Subcutaneous abdominal adipose tissue (tissue), 5 donors: ENCODE measurements around the gene RFTN1.

ENCODE experiments used
- H3K27ac ChIP-seq: one replicate; pipeline ENCODE4 v1.7.0; 2013; ENCODE audit warnings: low read depth, mild to moderate bottlenecking, inconsistent platforms, low read length, moderate library complexity
- H3K27me3 ChIP-seq, 5 donors: one replicate each; pipeline ENCODE4 v1.7.0; 2013; ENCODE audit warnings: low read length in 5 of 5, inconsistent platforms in 1 of 5; ENCODE audit not compliant: control insufficient read depth in 5 of 5, insufficient read depth in 4 of 5
- H3K36me3 ChIP-seq, 5 donors: one replicate each; pipeline ENCODE4 v1.7.0; 2013; ENCODE audit warnings: low read length in 5 of 5; ENCODE audit not compliant: control insufficient read depth in 5 of 5, insufficient read depth in 5 of 5
- H3K4me1 ChIP-seq, 5 donors: one replicate each; pipeline ENCODE4 v1.7.0; 2013; ENCODE audit warnings: low read length in 5 of 5, mild to moderate bottlenecking in 3 of 5, moderate library complexity in 1 of 5; ENCODE audit not compliant: control insufficient read depth in 5 of 5, insufficient read depth in 5 of 5
- H3K4me3 ChIP-seq, 5 donors: one replicate each; pipeline ENCODE4 v1.7.0; 2013; ENCODE audit warnings: low read length in 5 of 5, low read depth in 1 of 5
- H3K9ac ChIP-seq, 5 donors: one replicate each; pipeline ENCODE4 v1.7.0; 2013; ENCODE audit warnings: low read length in 5 of 5, mild to moderate bottlenecking in 4 of 5, moderate library complexity in 3 of 5
- H3K9me3 ChIP-seq, 5 donors: one replicate each; pipeline ENCODE4 v1.7.0; 2013; ENCODE audit warnings: low read length in 5 of 5; ENCODE audit not compliant: control insufficient read depth in 5 of 5
- donor health status: healthy.
- donor health status: healthy.
- donor health status: healthy.
- donor health status: healthy.
- donor health status: healthy.

Gene RFTN1

DNA sequence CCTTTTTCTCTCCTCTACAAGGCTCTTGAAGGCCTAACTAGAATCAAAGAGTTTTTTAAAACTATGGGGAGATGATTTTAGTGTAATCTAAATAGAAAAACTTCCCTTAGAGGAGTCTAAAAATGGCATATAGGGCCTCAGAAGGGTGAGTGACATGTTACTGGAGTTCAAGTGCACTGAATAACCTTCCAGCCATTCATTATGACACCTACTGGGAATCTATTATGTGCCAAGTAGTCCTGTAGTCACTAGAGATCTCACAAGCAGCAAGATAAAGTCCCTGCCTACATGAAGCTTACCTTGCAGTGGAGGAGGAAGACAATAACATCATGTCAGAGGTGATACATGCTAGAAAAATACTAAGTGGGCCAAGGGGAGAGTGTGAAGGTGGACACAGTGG, 152.4 kb downstream of the RFTN1 start:
- H3K4me1 ChIP-seq, result peaks cover 0 to 28% (median 6%) of the 10 kb centered on the region in 5 donors
- no peak overlapping the region for H3K4me3 ChIP-seq
- H3K27ac ChIP-seq, result no peak overlapping the region
- H3K9me3 ChIP-seq, result no peaks in the 10 kb centered on the region
- H3K9ac ChIP-seq, result no peak overlapping the region
- peaks cover 11 to 64% (median 54%) of the 10 kb centered on the region in 5 donors for H3K36me3 ChIP-seq
- H3K27me3 ChIP-seq, result no peaks in the 10 kb centered on the region

DNA sequence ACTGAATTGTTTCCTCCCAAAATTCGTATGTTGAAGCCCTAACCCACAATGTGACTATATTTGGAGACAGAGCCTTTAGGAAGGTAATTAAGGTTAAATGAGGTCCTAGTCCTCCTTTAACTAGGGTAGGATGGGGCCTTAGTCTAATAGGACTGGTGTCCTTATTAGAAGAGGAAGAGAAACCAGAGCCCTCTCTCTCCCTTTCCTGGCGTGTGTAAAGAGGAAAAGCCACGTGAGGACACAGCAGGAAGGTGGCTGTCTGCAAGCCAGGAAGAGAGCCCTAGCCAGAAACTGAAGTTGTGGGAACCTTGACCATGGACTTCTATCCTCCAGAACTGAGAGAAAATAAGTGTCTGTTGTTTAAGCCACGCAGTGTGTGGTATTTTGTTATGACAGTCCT, 154.2 kb downstream of the RFTN1 start:
- Histone ChIP-seq H3K4me1 (peaks cover 0 to 23% (median 6%) of the 10 kb centered on the region in 5 donors), H3K4me3 (peak overlapping the region in 1 of 5 donors; percentile 0), H3K36me3 (peaks cover 8 to 60% (median 52%) of the 10 kb centered on the region in 5 donors), H3K27me3 (no peaks in the 10 kb centered on the region), H3K9ac (no peak overlapping the region), H3K27ac (peak overlapping the region; percentile 8), H3K9me3 (no peaks in the 10 kb centered on the region)

GRCh38 chr3:16358336-16358735, 155.2 kb downstream of the RFTN1 start:
- Histone ChIP-seq H3K9ac (no peak overlapping the region), H3K9me3 (no peaks in the 10 kb centered on the region), H3K27ac (no peak overlapping the region), H3K4me3 (no peak overlapping the region), H3K4me1 (peaks cover 0 to 23% (median 6%) of the 10 kb centered on the region in 5 donors), H3K36me3 (peaks cover 8 to 60% (median 49%) of the 10 kb centered on the region in 5 donors), H3K27me3 (no peaks in the 10 kb centered on the region)

DNA sequence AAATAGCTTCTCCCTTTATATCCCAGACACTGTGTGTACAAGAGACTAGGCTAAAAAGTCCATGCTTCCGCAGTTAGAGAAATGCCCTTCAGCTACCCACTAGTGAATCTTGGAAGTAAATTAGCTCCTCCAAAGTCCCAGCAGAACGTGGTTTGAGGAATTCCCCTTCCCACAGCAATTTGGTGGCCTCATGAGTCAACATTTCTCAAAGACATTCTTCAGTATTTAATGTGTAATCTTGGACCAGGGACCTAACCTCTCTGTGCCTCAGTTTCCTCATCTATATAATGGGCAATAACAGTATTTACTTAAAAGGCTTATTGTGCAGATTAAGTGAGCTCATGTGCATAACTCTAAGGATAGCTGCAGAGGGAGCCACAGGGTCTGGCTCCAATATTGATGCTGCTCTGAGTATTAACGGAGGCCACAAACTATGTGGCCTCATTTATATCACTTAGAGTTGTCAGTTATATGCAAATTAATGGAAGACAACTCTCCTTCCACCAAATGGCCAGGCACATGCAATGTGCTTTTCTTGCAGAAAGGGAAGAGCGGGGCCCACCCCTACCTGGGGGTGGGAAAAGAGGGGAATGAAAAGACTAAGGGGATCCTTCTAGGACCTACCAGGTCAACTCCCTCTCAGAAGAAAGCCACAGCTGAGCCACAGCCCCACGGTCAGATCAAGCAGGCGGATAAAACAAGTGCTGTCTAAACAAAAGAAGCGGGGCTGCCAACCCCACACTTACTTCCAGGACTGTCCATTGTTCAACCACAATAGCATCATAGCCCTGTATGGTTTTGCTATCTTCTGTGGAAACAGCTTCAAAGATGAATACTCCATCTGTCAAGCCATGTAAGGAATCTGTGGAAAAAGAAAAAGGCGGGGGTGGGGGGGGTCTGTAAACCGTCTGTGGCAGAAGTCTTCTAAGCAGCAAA, 156.0 kb downstream of the RFTN1 start:
- Histone ChIP-seq H3K36me3 (peaks cover 8 to 57% (median 49%) of the 10 kb centered on the region in 5 donors), H3K27ac (no peak overlapping the region), H3K4me3 (no peak overlapping the region), H3K9me3 (no peaks in the 10 kb centered on the region), H3K9ac (no peak overlapping the region), H3K4me1 (peaks cover 0 to 23% (median 6%) of the 10 kb centered on the region in 5 donors), H3K27me3 (no peaks in the 10 kb centered on the region)

DNA sequence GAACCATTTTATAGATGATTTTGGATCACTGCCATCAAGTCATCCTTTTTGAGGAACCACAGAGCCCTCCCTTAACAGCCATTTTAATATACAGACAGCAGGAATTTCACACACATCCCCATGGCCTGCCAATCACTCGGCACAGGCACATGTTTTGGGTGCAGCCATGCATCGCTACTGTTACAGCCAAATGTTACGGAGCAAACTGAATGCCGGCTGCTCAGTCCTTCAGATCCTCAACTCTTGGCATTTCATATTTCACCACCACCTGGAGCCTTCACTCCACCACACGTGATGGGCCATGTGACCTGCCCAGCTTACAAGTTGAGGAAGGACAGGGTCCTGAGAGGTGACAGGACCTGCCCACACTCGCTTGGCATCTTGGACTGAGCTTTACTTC, 157.7 kb downstream of the RFTN1 start:
- Histone ChIP-seq H3K4me3 (no peak overlapping the region), H3K27me3 (no peaks in the 10 kb centered on the region), H3K27ac (no peak overlapping the region), H3K9ac (no peak overlapping the region), H3K36me3 (peaks cover 2 to 50% (median 43%) of the 10 kb centered on the region in 5 donors), H3K9me3 (no peaks in the 10 kb centered on the region), H3K4me1 (peaks cover 0 to 23% (median 6%) of the 10 kb centered on the region in 5 donors)

DNA sequence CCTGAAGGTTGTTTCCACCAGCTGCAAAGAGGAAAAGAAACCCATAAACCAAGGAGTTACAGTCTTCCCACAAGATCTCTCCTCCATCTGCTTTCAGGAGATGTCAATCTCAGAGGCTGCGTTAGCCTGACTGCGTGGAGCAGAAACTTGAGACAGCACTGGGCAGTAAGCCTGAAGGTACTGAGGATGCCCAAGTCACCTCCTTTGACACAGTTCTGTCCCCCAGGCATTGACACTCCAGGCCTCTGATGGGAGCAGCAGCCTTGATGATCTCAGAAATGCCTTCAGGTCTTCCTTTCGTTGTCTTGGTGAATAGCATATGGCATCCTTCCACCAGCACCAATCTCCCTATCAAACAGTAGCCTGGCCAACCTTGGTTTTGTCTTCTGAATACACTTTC, 159.2 kb downstream of the RFTN1 start:
- Histone ChIP-seq H3K9me3 (no peaks in the 10 kb centered on the region), H3K9ac (no peak overlapping the region), H3K4me3 (no peak overlapping the region), H3K27ac (no peak overlapping the region), H3K4me1 (peaks cover 0 to 23% (median 4%) of the 10 kb centered on the region in 5 donors), H3K36me3 (peaks cover 11 to 64% (median 56%) of the 10 kb centered on the region in 5 donors), H3K27me3 (no peaks in the 10 kb centered on the region)

- Histone ChIP-seq H3K27me3 (no peaks in the 10 kb centered on the region), H3K4me3 (no peak overlapping the region), H3K4me1 (peaks cover 0 to 14% (median 0%) of the 10 kb centered on the region in 5 donors), H3K36me3 (peaks cover 11 to 76% (median 64%) of the 10 kb centered on the region in 5 donors), H3K27ac (peak overlapping the region; percentile 30), H3K9me3 (no peaks in the 10 kb centered on the region), H3K9ac (no peak overlapping the region)
These were observed 161.1 kb downstream of the RFTN1 start for GRCh38 chr3:16352428-16352827.

DNA sequence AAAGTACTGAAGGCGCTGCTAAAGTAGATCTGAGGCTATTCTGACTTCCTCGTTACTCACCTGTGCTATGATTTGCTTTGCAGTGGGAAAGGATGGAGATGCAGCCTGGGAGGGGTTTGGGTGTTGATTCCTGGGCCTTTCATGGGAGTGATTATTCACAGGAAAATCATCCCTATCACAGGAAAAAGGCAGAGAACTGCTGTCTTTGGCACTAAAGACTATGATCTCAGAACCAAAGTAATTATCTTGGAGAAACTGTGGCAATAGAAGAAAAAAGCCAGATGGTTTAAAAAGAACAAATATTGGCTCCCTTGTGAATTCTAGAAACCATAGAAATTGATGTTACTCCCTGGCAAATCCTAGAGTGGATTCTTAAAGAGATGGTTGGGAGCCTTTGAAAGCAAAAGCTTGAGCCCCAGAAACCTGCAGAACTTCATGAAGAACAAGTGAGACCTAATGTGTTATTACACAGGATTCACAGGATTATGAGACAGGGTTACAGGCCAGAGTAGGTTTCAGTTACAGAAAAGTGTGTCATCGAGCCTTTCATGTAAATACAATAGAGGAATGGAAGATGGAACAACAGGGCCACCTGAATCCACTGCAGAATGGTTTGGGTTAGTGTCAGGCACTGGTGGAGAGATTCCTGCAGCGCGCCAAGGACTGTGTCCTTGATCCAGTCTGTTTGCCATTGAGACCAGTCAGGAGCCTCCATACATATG, 162.7 kb downstream of the RFTN1 start:
- Histone ChIP-seq H3K4me3 (no peak overlapping the region), H3K9me3 (no peaks in the 10 kb centered on the region), H3K4me1 (peaks cover 0 to 14% (median 0%) of the 10 kb centered on the region in 5 donors), H3K36me3 (peaks cover 14 to 78% (median 60%) of the 10 kb centered on the region in 5 donors), H3K9ac (no peak overlapping the region), H3K27ac (no peak overlapping the region), H3K27me3 (no peaks in the 10 kb centered on the region)

DNA sequence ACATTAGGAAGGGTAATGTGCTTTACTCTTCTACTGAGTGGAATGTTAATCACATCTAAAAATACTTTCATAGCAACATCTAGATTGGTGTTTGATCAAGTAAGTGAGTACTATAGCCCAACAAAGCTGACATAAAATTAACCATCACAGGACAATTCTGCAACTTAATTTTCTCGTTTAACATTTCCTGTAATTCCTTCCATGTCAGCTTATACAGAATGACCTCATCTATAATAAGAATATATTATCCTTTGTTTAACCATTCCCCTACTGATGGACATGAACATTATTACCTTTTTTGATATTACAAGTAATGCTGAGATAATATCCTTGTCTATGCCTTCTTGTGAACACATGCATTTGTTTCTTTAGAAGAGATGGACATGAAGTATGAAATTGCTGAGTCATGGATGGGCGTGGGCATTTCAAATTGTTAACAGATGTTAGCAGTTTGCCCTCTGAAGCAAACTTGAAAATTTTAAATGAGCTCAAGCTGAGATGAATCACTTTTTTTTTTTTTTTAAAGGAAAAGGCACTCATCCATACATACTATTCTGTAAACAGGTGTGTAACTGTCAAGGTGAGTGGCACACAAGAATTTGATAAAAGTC, 163.4 kb downstream of the RFTN1 start:
- Histone ChIP-seq H3K9me3 (no peaks in the 10 kb centered on the region), H3K9ac (no peak overlapping the region), H3K4me1 (peaks cover 0 to 14% (median 0%) of the 10 kb centered on the region in 5 donors), H3K36me3 (peaks cover 14 to 80% (median 62%) of the 10 kb centered on the region in 5 donors), H3K27ac (no peak overlapping the region), H3K27me3 (no peaks in the 10 kb centered on the region), H3K4me3 (no peak overlapping the region)
